Kidney epithelial cell (primary cell): ENCODE results near the gene SLC25A22. TPM values are rescaled to one million over a fixed set of nuclear protein-coding genes. Genes with fewer than 3 reads are reported as not detected.

Experiments
- DNase-seq: peaks from one replicate; pipeline ENCODE4 v3.0.0-alpha.2; 2010; ENCODE audit warnings: low read depth
- H3K27me3 ChIP-seq: 2 replicates; pipeline ENCODE4 v1.6.0; 2011; ENCODE audit warnings: low read length; ENCODE audit not compliant: control insufficient read depth, insufficient read depth
- H3K36me3 ChIP-seq: 2 replicates; pipeline ENCODE4 v1.5.1; 2011; ENCODE audit warnings: low read length; ENCODE audit not compliant: control insufficient read depth, insufficient read depth
- H3K4me3 ChIP-seq: 2 replicates; pipeline ENCODE4 v1.5.1; 2011; ENCODE audit warnings: low read depth, mild to moderate bottlenecking, control low read depth, low read length
- CTCF ChIP-seq: IDR thresholded peaks from 2 replicates; pipeline ENCODE4 v1.5.1; 2011; ENCODE audit warnings: mild to moderate bottlenecking, moderate library complexity, low read length, control low read depth, inconsistent platforms; ENCODE audit not compliant: insufficient read depth, poor library complexity, severe bottlenecking
- total RNA-seq: library from RNA; depleted of rRNA; stranded (reverse); fragments of >200 nt; gene quantifications from 2 replicates; pipeline ENCODE4 v1.2.3, GENCODE V29; 2015

The SLC25A22 gene
- total RNA-seq, 1 donor from 2014 or later, result 17.1 TPM

- Histone ChIP-seq H3K27me3 (no peaks in the 10 kb centered on the region), H3K36me3 (no peaks in the 10 kb centered on the region), H3K4me3 (peak overlapping the region; percentile 71)
- TF ChIP-seq CTCF, result no peak
- no peak for DNase-seq
Measured at GRCh38 chr11:797296-798092, 587 bp downstream of the SLC25A22 start.

- DNase-seq, result no peak
- Histone ChIP-seq H3K4me3 (peak overlapping the region; percentile 71), H3K27me3 (no peaks in the 10 kb centered on the region), H3K36me3 (no peaks in the 10 kb centered on the region)
- TF ChIP-seq CTCF, result no peak
Measured at GRCh38 chr11:796565-797295, 1.4 kb downstream of the SLC25A22 start.

- DNase-seq, result no peak
- H3K36me3 ChIP-seq, result no peaks in the 10 kb centered on the region
- no peak for TF ChIP-seq CTCF
- H3K27me3 ChIP-seq, result no peaks in the 10 kb centered on the region
- peak overlapping the region; percentile 52 for H3K4me3 ChIP-seq
Measured at GRCh38 chr11:795634-796564, 2.2 kb downstream of the SLC25A22 start.

GRCh38 chr11:794766-795633, 3.1 kb downstream of the SLC25A22 start:
- no peak for DNase-seq
- Histone ChIP-seq H3K36me3 (no peaks in the 10 kb centered on the region), H3K27me3 (peaks cover 1% of the 10 kb centered on the region), H3K4me3 (peak overlapping the region; percentile 52)
- TF ChIP-seq CTCF, result no peak
